Testis (tissue), 3 donors: ENCODE measurements around the gene CCL13. TPM values are rescaled to one million over a fixed set of nuclear protein-coding genes. Genes with fewer than 3 reads are reported as not detected.

Source experiments
- DNase-seq: peaks from one replicate; pipeline ENCODE4 v3.0.0-alpha.2; 2019
- H3K27ac ChIP-seq, 2 donors: fragments of 200-600 bp; sonication (generic); one replicate each; pipeline ENCODE4 v1.5.1; 2019
- H3K27me3 ChIP-seq: fragments of 200-600 bp; sonication (generic); one replicate; pipeline ENCODE4 v1.5.1; 2019
- H3K36me3 ChIP-seq: fragments of 200-600 bp; sonication (generic); one replicate; pipeline ENCODE4 v1.5.1; 2017; ENCODE audit warnings: low read depth; ENCODE audit errors: missing control alignments
- H3K4me1 ChIP-seq: fragments of 200-600 bp; sonication (generic); one replicate; pipeline ENCODE4 v1.5.1; 2019
- H3K4me3 ChIP-seq, 2 donors: fragments of 200-600 bp; sonication (generic); one replicate each; pipeline ENCODE4 v1.5.1; 2017 to 2019
- H3K9me3 ChIP-seq: fragments of 200-600 bp; sonication (generic); one replicate; pipeline ENCODE4 v1.5.1; 2017
- CTCF ChIP-seq, 3 experiments: fragments of 450-650 bp in 2 of 3; fragments of 200-600 bp in 1 of 3; sonication (generic) in 1 of 3; IDR thresholded peaks; one replicate each; pipeline ENCODE4 v1.5.1; 2016 to 2019; ENCODE audit warnings: antibody characterized with exemption in 3 of 3, mild to moderate bottlenecking in 2 of 3, moderate library complexity in 1 of 3
- POLR2A ChIP-seq: fragments of 450-650 bp; IDR thresholded peaks from one replicate; pipeline ENCODE4 v1.6.1; 2017; ENCODE audit warnings: antibody characterized with exemption, mild to moderate bottlenecking, moderate library complexity
- WGBS, 2 donors: methylation state at CpG; one replicate each; pipeline ENCODE4 v1.1.5; 2018; 5-methylcytosine and 5-hydroxymethylcytosine counted together
- intact Hi-C: fragments of 100-400 bp; cut with DNase I; formaldehyde crosslinking; loops from one replicate; pipeline ENCODE4 v1.15.1; 2023; ENCODE audit warnings: low total_unique reads
- polyA plus RNA-seq: library from polyadenylated mRNA; stranded (reverse); fragments of 350-450 nt; fragmentation: Illumina TruSeq; extraction: RNeasy Lipid Tissue Mini Kit (QIAGEN cat#74804); gene quantifications from one replicate; pipeline ENCODE4 v1.2.3, GENCODE V29; 2014; ENCODE audit warnings: low read depth, low replicate concordance; ENCODE audit not compliant: insufficient read depth
- total RNA-seq, 2 donors: library from RNA; depleted of rRNA; stranded (reverse); fragments of >200 nt; gene quantifications; one replicate each; pipeline ENCODE4 v1.2.3, GENCODE V29; 2016

CCL13 gene
- total and polyA plus RNA-seq, 3 donors from 2014 or later, result 5.2 TPM; not detected in 2

DNA sequence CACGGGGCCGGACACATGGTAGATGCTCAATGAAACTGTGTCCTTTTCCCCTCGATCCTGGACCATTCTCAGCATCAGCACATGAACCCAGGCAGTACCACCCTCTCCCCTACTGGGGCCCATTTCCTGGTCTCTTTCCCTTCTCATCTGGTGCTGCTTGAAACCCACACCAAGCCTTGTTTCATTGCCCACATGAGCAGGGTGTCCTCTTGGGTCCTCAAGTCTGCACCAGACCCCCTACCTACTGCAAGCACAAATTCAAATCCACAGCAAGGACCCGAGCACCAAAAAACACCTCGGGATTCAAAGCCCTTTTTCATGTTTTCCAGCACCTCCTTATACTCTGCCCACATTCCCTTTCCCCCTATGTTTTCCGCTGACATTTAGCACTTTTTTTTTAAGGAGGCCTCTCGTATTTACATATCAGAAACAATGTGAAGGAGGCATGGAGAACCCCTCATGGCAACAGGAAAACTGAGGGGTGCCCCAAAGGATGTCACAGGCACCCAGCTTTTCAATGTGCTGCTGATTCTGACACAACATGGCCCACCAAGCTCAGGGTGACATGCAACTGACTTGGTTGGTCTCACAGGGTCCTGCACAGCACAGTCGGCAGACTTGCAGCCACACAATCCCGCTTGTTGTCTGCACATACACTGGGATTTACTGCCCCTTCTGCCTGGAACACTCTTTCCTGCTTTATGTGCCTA lies 11.4 kb downstream of the CCL13 start:
- intact Hi-C loops, result no loop called here
- TF ChIP-seq CTCF (IDR thresholded peaks at IDR 0.05) (no peak), POLR2A (no peak)
- no peaks in the 10 kb centered on the region for H3K9me3 ChIP-seq

DNA sequence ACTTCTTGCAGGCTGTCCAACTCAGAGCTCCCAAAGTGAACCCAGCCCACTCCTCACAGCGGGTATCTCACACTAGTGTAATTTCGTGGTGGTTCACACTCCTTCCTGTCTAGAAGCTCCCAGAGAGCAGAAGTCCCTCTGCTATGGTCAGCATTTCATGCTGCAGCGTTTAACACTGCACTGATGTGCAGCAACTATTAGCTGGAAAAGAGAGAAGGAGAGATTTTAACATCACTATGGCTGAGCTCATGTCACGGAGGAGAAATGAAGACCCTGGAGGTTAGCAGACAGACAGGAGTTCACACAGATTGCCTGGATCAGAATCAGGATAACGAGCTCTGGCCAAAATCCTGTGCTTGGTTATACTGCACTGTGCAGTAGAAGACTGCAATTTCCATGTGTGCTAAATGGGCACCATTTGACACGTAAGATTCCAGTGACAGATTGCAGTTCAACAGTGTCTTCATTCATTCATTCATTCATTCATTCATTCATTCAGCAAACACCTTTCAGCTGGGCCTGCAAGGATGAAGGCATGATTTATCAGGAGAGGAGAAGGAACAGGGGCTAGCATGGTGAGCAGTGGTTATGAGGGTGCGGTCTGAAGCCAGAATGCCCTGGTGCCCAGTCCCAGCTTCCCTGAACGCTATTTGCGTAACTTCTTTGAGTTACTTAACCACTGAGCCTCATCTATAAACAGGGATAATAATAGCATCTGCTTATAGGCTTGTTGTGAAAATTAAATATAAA lies 12.1 kb downstream of the CCL13 start:
- Histone ChIP-seq H3K4me3 (no peak overlapping the region), H3K9me3 (no peaks in the 10 kb centered on the region), H3K27ac (no peak overlapping the region), H3K36me3 (no peaks in the 10 kb centered on the region), H3K27me3 (no peaks in the 10 kb centered on the region), H3K4me1 (no peaks in the 10 kb centered on the region)
- intact Hi-C loops, result no loop called here
- DNase-seq, result no peak
- 71 to 73% methylated on average over 9 of the region's 9 CpGs for WGBS, 2 donors
- no peak for TF ChIP-seq POLR2A
- TF ChIP-seq CTCF (IDR thresholded peaks at IDR 0.05), result no peak

More for the DNA sequence above, 11.4 kb downstream of the CCL13 start:
- no peak overlapping the region for H3K4me3 ChIP-seq
- 81 to 83% methylated on average over 9 of the region's 9 CpGs for WGBS, 2 donors
- no peak overlapping the region for H3K27ac ChIP-seq
- no peaks in the 10 kb centered on the region for H3K36me3 ChIP-seq
- H3K27me3 ChIP-seq, result no peaks in the 10 kb centered on the region
- H3K4me1 ChIP-seq, result no peaks in the 10 kb centered on the region
- DNase-seq, result no peak

DNA sequence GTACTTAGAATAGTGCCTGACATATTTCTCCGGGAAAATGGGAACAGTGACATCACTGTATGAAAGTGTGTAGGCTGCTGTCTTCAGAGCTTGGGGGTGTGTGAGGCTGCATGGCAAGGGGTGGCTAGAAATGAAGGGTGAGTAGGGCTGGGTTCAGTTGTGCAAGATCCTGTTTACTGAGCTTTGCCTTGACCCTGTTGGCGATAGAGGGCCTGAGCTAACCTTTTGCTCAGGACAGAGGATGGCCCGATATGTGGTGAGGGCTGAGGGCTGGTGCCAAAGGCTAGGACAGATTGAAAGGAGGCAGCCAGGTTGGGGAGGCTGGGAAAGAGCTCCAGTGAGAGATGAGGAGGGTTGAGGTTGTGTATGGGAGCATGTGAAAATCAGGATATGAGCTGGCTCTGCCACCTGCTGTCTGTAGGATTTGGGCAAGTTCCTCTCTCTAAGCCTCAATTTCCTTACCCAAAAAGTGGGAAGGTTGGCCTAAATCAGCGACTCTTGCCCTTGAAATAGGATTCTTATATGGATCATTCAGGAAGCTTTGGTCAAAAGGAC lies 12.7 kb downstream of the CCL13 start:
- no peak overlapping the region for H3K27ac ChIP-seq
- H3K4me1 ChIP-seq, result no peaks in the 10 kb centered on the region
- DNase-seq, result no peak
- no peaks in the 10 kb centered on the region for H3K36me3 ChIP-seq
- H3K4me3 ChIP-seq, result no peak overlapping the region
- no peak for TF ChIP-seq POLR2A
- TF ChIP-seq CTCF (IDR thresholded peaks at IDR 0.05), result no peak
- no peaks in the 10 kb centered on the region for H3K27me3 ChIP-seq
- 44 to 62% methylated on average over 3 to 4 of the region's 4 CpGs for whole genome bisulfite sequencing, 2 donors
- intact Hi-C loops, result no loop called here
- H3K9me3 ChIP-seq, result no peaks in the 10 kb centered on the region

DNA sequence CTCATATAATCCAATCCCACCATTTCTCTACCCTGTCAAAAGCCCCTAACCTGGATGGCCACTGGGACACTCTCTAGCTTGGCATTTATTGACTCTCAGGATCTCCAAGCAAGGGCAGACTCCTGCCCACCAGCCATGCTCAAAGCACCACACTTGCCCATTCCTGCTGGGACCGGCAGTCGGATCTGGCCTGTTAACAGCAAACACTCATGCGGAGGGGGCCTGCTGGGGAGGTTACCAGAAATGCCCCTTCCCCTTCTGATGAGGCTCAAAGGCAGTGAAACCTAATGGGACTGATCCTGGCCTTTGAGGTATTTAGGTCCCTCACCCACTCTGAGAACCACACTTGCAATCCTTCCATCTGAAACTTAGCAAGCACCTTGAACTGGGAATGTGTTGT lies 13.3 kb downstream of the CCL13 start:
- intact Hi-C loops, result no loop called here

More for the DNA sequence above, 13.3 kb downstream of the CCL13 start:
- no peak overlapping the region for H3K27ac ChIP-seq
- H3K27me3 ChIP-seq, result no peaks in the 10 kb centered on the region
- no peaks in the 10 kb centered on the region for H3K4me1 ChIP-seq
- H3K9me3 ChIP-seq, result no peaks in the 10 kb centered on the region
- H3K36me3 ChIP-seq, result no peaks in the 10 kb centered on the region
- no peak for TF ChIP-seq POLR2A
- no peak for TF ChIP-seq CTCF (IDR thresholded peaks at IDR 0.05)
- DNase-seq, result no peak
- 83 to 95% methylated on average over 3 of the region's 3 CpGs for WGBS, 2 donors
- H3K4me3 ChIP-seq, result no peak overlapping the region
